HFFc6 (cell line): Measurements from ENCODE around the gene LDB3. TPM values are rescaled to one million over a fixed set of nuclear protein-coding genes. Genes with fewer than 3 reads are reported as not detected.

Experiments used
- DNase-seq: peaks from one replicate; pipeline ENCODE4 v3.0.0-alpha.2; 2018
- H3K27ac Mint-ChIP-seq: 2 replicates; pipeline ENCODE4 v1.8.0; 2020; ENCODE audit warnings: mild to moderate bottlenecking, mixed read lengths
- H3K27me3 Mint-ChIP-seq: 2 replicates; pipeline ENCODE4 v1.8.0; 2021; ENCODE audit warnings: mild to moderate bottlenecking, moderate library complexity, mixed read lengths; ENCODE audit not compliant: insufficient read depth
- H3K36me3 Mint-ChIP-seq: 2 replicates; pipeline ENCODE4 v1.8.0; 2021; ENCODE audit warnings: low read depth, mixed read lengths
- H3K4me1 Mint-ChIP-seq: 2 replicates; pipeline ENCODE4 v1.8.0; 2020; ENCODE audit warnings: low read depth, mixed read lengths
- H3K4me3 Mint-ChIP-seq: 2 replicates; pipeline ENCODE4 v1.8.0; 2020; ENCODE audit warnings: mild to moderate bottlenecking, moderate library complexity, mixed read lengths
- H3K9me3 Mint-ChIP-seq: 2 replicates; pipeline ENCODE4 v1.8.0; 2020; ENCODE audit warnings: mild to moderate bottlenecking, mixed read lengths
- CTCF ChIP-seq: fragments of 200-600 bp; sonication (generic); IDR thresholded peaks from 2 replicates; pipeline ENCODE4 v1.5.0; 2021; ENCODE audit warnings: antibody characterized with exemption, mild to moderate bottlenecking
- total RNA-seq, 6 experiments: library from RNA; stranded (reverse); fragmentation: NEBNext Ultra II Directional; extraction: Animal tissue kit (Norgen Biotek cat#: 25700); gene quantifications; 2 replicates in 1 of 6; 3 replicates in 5 of 6; pipeline ENCODE4 v1.2.3, GENCODE V29; 2021

LDB3 gene
- total RNA-seq, 6 experiments from 2014 or later, result 0.55 to 1.3 (median 0.66) TPM

GRCh38 chr10:86663046-86663345 is 5.3 kb upstream of the LDB3 start:
- DNase-seq, result no peak
- H3K4me3 Mint-ChIP-seq, result no peak overlapping the region
- H3K9me3 Mint-ChIP-seq, result no peaks in the 10 kb centered on the region
- H3K27ac Mint-ChIP-seq, result no peak overlapping the region
- no peaks in the 10 kb centered on the region for H3K36me3 Mint-ChIP-seq
- no peak for TF ChIP-seq CTCF
- H3K27me3 Mint-ChIP-seq, result peaks cover 10% of the 10 kb centered on the region
- peaks cover 24% of the 10 kb centered on the region for H3K4me1 Mint-ChIP-seq

GRCh38 chr10:86663576-86664339 is 4.6 kb upstream of the LDB3 start:
- Mint-ChIP-seq H3K4me1 (peaks cover 31% of the 10 kb centered on the region), H3K9me3 (no peaks in the 10 kb centered on the region), H3K27me3 (peaks cover 10% of the 10 kb centered on the region), H3K4me3 (no peak overlapping the region), H3K36me3 (no peaks in the 10 kb centered on the region), H3K27ac (no peak overlapping the region; the same call in 1 of the 2 replicates)
- no peak for TF ChIP-seq CTCF
- no peak for DNase-seq

GRCh38 chr10:86664341-86665217 is 3.7 kb upstream of the LDB3 start:
- no peak for TF ChIP-seq CTCF

DNA sequence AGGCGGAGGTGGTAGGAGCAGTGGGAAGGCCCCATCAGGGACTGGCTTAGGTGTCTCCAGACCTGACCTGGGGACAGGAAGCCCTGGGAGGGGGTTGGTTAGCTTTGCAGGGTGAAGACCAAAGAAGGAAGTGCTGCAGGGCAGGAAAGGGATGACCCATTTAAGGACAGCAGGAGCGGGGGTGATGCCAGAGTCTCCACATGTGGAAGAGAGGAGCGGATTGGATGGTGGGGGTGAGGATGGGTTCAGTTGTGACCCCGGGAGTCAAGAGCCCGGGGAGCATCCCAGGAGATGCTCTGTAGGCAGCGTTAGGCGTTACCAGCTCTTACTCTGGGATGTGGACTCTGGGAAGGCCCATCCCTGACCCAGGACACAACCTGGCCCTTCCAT is 3.1 kb upstream of the LDB3 start:
- Mint-ChIP-seq H3K27me3 (peaks cover 8% of the 10 kb centered on the region), H3K9me3 (no peaks in the 10 kb centered on the region), H3K36me3 (no peaks in the 10 kb centered on the region), H3K27ac (no peak overlapping the region), H3K4me1 (peaks cover 35% of the 10 kb centered on the region), H3K4me3 (no peak overlapping the region)
- TF ChIP-seq CTCF, result no peak
- DNase-seq, result no peak

More at GRCh38 chr10:86664341-86665217, 3.7 kb upstream of the LDB3 start:
- Mint-ChIP-seq H3K4me1 (peaks cover 35% of the 10 kb centered on the region), H3K36me3 (no peaks in the 10 kb centered on the region), H3K27ac (no peak overlapping the region; the same call in 1 of the 2 replicates), H3K27me3 (peaks cover 8% of the 10 kb centered on the region), H3K4me3 (no peak overlapping the region), H3K9me3 (no peaks in the 10 kb centered on the region)
- DNase-seq, result no peak

GRCh38 chr10:86665868-86666267 is 2.4 kb upstream of the LDB3 start:
- Mint-ChIP-seq H3K4me3 (no peak overlapping the region), H3K4me1 (peaks cover 35% of the 10 kb centered on the region), H3K36me3 (no peaks in the 10 kb centered on the region), H3K27me3 (peaks cover 8% of the 10 kb centered on the region), H3K27ac (no peak overlapping the region), H3K9me3 (no peaks in the 10 kb centered on the region)
- no peak for TF ChIP-seq CTCF
- no peak for DNase-seq
